ENCODE results near the gene MYBPC2.
A peak's percentile ranks its signal among the peaks of the same experiment; 100 is the strongest.

Gene MYBPC2

DNA sequence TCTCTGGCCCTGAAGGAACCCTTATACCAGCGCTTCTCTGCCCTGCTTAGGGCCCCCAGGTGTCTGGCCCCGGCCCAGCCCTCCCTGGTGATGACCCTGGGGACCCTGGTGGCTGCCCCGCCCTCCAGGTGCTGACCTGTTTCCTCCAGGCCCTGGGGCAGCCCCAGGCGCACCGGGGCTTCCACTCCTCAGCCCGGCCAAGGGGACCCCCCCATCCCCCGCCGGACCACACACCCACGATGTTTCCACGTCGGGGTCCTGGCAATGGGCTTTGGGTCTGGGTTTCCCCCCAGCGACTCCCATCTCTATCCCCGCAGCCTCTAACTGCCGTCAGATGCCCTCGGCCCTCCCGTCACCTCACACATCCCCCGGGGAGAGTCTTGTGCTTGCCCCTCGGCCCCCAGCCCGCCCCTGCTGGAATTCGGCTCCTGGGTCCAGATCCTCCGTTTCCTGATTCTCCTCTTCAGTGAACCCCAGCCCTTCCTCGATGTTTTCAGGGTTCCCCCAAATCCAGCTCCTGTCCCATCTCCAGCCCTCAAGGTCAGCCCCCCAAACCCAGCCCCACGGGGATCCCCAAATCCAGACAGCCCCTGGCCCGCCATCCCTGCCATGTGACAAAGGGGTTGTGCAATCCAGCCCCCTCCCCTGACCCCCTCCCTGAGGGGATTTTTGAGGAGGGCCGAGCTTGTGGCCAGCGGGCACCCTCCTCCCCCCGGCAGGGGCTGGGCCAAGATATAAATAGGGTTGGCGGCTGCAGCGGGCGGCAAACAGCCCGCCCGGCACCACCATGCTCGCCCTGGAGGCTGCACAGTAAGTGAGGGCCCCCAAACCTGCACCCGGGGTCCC, 14.3 kb upstream of the MYBPC2 start, which contains the start of gene SPIB:
TSS of gene SPIB (plus strand) at position 763 of the 846 bp plus-strand sequence. CDS start at position 788, 25 bp downstream.
- Mint-ChIP-seq H3K4me1 (peaks cover 25% of the 10 kb centered on the region), H3K27ac (no peak within 1 kb of the TSS), H3K9me3 (peaks cover 4% of the 10 kb centered on the region), H3K27me3 (ENCODE audit: low read depth, poor library complexity) (peaks cover 50% of the 10 kb centered on the region), H3K36me3 (ENCODE audit: low read depth) (peaks cover 10% of the 10 kb centered on the region), H3K4me3 (peak within 1 kb of the TSS; percentile 67)
- DNase-seq: no peak
- TF ChIP-seq, protein P1, sequence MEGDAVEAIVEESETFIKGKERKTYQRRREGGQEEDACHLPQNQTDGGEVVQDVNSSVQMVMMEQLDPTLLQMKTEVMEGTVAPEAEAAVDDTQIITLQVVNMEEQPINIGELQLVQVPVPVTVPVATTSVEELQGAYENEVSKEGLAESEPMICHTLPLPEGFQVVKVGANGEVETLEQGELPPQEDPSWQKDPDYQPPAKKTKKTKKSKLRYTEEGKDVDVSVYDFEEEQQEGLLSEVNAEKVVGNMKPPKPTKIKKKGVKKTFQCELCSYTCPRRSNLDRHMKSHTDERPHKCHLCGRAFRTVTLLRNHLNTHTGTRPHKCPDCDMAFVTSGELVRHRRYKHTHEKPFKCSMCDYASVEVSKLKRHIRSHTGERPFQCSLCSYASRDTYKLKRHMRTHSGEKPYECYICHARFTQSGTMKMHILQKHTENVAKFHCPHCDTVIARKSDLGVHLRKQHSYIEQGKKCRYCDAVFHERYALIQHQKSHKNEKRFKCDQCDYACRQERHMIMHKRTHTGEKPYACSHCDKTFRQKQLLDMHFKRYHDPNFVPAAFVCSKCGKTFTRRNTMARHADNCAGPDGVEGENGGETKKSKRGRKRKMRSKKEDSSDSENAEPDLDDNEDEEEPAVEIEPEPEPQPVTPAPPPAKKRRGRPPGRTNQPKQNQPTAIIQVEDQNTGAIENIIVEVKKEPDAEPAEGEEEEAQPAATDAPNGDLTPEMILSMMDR (IDR thresholded peaks at IDR 0.05): no peak

GRCh38 chr19:50419022-50419579, 13.6 kb upstream of the MYBPC2 start:
- Mint-ChIP-seq H3K9me3 (peaks cover 4% of the 10 kb centered on the region), H3K36me3 (ENCODE audit: low read depth) (peaks cover 10% of the 10 kb centered on the region), H3K4me3 (peak overlapping the region; percentile 67), H3K27ac (no peak overlapping the region), H3K4me1 (peaks cover 25% of the 10 kb centered on the region), H3K27me3 (ENCODE audit: low read depth, poor library complexity) (peaks cover 50% of the 10 kb centered on the region)
- DNase-seq: no peak
- TF ChIP-seq, protein P1 (IDR thresholded peaks at IDR 0.05): no peak

DNA sequence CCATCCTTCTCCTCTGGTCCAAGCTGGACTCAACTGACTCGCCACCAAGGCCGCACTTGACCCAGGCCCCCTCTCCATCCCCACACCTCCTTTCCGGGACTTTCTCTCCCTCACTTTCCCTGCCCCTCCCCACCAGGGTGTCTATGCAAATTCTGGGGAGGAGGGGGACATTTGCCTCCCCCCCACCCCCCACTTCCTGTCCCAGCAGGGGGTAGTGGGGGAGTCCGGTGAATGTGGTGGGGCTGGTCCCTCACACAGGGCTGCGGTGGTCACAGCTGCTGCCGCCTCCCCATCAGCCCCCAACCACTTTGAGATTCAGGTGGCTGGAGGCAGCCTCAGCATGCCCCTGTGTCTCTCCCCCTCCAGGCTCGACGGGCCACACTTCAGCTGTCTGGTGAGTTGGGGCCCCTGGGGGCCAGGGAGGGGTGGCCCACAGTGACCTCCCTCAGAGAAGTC, 13.1 kb upstream of the MYBPC2 start:
- peak overlapping the region; percentile 67 for H3K4me3 Mint-ChIP-seq
- no peak for DNase-seq
- peaks cover 6% of the 10 kb centered on the region for H3K36me3 Mint-ChIP-seq (ENCODE audit: low read depth)
- peaks cover 21% of the 10 kb centered on the region for H3K4me1 Mint-ChIP-seq
- H3K27ac Mint-ChIP-seq: no peak overlapping the region
- TF ChIP-seq, protein P1 (IDR thresholded peaks at IDR 0.05): no peak
- peaks cover 50% of the 10 kb centered on the region for H3K27me3 Mint-ChIP-seq (ENCODE audit: low read depth, poor library complexity)
- H3K9me3 Mint-ChIP-seq: peaks cover 4% of the 10 kb centered on the region

- Mint-ChIP-seq H3K4me3 (peak overlapping the region; percentile 4), H3K36me3 (ENCODE audit: low read depth) (peaks cover 4% of the 10 kb centered on the region), H3K27me3 (ENCODE audit: low read depth, poor library complexity) (peaks cover 50% of the 10 kb centered on the region), H3K4me1 (peaks cover 19% of the 10 kb centered on the region), H3K27ac (no peak overlapping the region), H3K9me3 (peaks cover 4% of the 10 kb centered on the region)
- TF ChIP-seq, protein P1 (IDR thresholded peaks at IDR 0.05): no peak
- DNase-seq: no peak
These were observed 12.6 kb upstream of the MYBPC2 start for GRCh38 chr19:50420127-50420526.

- Mint-ChIP-seq H3K27ac (no peak overlapping the region), H3K4me1 (peaks cover 19% of the 10 kb centered on the region), H3K27me3 (ENCODE audit: low read depth, poor library complexity) (peaks cover 50% of the 10 kb centered on the region), H3K36me3 (ENCODE audit: low read depth) (peaks cover 4% of the 10 kb centered on the region), H3K9me3 (peaks cover 4% of the 10 kb centered on the region), H3K4me3 (no peak overlapping the region)
- TF ChIP-seq, protein P1 (IDR thresholded peaks at IDR 0.05): no peak
- no peak for DNase-seq
These were observed 11.9 kb upstream of the MYBPC2 start for GRCh38 chr19:50420808-50421207.
